ENCODE measurements around the gene IFT20.

DNA sequence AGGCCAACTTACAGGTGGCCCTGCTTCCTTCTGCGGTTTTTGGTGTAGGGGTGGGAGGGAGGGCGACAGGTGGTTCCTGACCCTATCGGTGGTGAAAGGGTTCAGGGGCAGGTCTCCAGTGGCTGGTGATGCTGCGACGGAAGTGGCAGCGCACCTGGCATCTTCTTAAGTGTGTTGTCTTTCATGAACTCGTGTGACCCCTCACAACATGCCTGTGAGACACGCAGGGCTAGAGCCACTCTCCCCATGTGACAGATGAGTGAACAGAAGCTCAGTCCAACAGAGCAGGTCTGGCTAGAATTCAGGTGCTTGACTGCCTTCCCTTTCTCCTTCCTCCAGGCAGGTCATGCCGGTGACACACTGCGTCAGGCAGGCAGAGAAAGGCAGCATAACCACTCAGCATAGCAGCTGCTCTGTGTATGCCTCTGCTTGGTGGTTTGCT, 8.2 kb upstream of the IFT20 start:
- TF ChIP-seq, protein P1, sequence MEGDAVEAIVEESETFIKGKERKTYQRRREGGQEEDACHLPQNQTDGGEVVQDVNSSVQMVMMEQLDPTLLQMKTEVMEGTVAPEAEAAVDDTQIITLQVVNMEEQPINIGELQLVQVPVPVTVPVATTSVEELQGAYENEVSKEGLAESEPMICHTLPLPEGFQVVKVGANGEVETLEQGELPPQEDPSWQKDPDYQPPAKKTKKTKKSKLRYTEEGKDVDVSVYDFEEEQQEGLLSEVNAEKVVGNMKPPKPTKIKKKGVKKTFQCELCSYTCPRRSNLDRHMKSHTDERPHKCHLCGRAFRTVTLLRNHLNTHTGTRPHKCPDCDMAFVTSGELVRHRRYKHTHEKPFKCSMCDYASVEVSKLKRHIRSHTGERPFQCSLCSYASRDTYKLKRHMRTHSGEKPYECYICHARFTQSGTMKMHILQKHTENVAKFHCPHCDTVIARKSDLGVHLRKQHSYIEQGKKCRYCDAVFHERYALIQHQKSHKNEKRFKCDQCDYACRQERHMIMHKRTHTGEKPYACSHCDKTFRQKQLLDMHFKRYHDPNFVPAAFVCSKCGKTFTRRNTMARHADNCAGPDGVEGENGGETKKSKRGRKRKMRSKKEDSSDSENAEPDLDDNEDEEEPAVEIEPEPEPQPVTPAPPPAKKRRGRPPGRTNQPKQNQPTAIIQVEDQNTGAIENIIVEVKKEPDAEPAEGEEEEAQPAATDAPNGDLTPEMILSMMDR (IDR thresholded peaks at IDR 0.05): no peak
- TF ChIP-seq POLR2AphosphoS5 (IDR thresholded peaks at IDR 0.05) (no peak), POLR2A (IDR thresholded peaks at IDR 0.05) (no peak)

All from gastroesophageal sphincter (tissue), 3 donors.